SK-N-SH (cell line): ENCODE results near the gene GALR3. TPM values are rescaled to one million over a fixed set of nuclear protein-coding genes. Genes with fewer than 3 reads are reported as not detected.

Experiments
- CTCF ChIA-PET: fragments of 300-600, 350-600 bp; formaldehyde crosslinking; extraction: SDS; loops from one replicate; lab custom pipeline; 2021; lab: Yijun Ruan, JAX
- POLR2A ChIA-PET: fragments of 350-600 bp; sonication (Branson Sonifier 250); formaldehyde crosslinking; extraction: SDS; loops from one replicate; lab custom pipeline; 2020; ENCODE audit warnings: antibody characterized with exemption, inconsistent platforms; lab: Yijun Ruan, JAX
- DNase-seq: peaks from one replicate; pipeline ENCODE4 v3.0.0; 2012
- H2AFZ ChIP-seq: fragments of 200-600 bp; sonication (generic); 2 replicates; pipeline ENCODE4 v1.8.1; 2016; ENCODE audit warnings: antibody characterized with exemption, mild to moderate bottlenecking, low read depth
- H3F3A ChIP-seq: fragments of 200-600 bp; sonication (generic); replicated peaks from 2 replicates; pipeline ENCODE3; 2016; ENCODE audit warnings: antibody characterized with exemption, mild to moderate bottlenecking; ENCODE audit not compliant: insufficient read depth
- H3K27ac ChIP-seq, 2 experiments: fragments of 200-500 bp in 1 of 2; fragments of 200-600 bp in 1 of 2; sonication (Bioruptor generic) in 1 of 2; sonication (generic), shearing (Covaris generic) in 1 of 2; 2 replicates each; pipeline versions ENCODE4 v1.5.1 to v1.6.1; 2014 to 2016; ENCODE audit warnings: low read depth in 2 of 2, inconsistent platforms in 1 of 2, low read length in 1 of 2, mild to moderate bottlenecking in 1 of 2, mixed read lengths in 1 of 2
- H3K27me3 ChIP-seq: fragments of 200-600 bp; sonication (generic), shearing (Covaris generic); 2 replicates; pipeline ENCODE4 v1.6.1; 2016; ENCODE audit warnings: mixed run types; ENCODE audit not compliant: insufficient read depth
- H3K36me3 ChIP-seq, 2 experiments: fragments of 200-500 bp in 1 of 2; fragments of 200-600 bp in 1 of 2; sonication (Bioruptor generic) in 1 of 2; sonication (generic) in 1 of 2; replicated peaks in 1 of 2; 2 replicates each; pipeline versions ENCODE3 to v1.5.1; 2014 to 2016; ENCODE audit warnings: low read length in 1 of 2, mild to moderate bottlenecking in 1 of 2; ENCODE audit not compliant: insufficient read depth in 2 of 2, control insufficient read depth in 1 of 2
- H3K4me1 ChIP-seq, 2 experiments: fragments of 200-500 bp in 1 of 2; fragments of 200-600 bp in 1 of 2; sonication (Bioruptor generic) in 1 of 2; sonication (generic), shearing (Covaris generic) in 1 of 2; 2 replicates each; pipeline versions ENCODE4 v1.5.1 to v1.6.1; 2014 to 2016; ENCODE audit warnings: low read depth in 1 of 2, low read length in 1 of 2, mixed run types in 1 of 2; ENCODE audit not compliant: insufficient read depth in 2 of 2, control insufficient read depth in 1 of 2
- H3K4me2 ChIP-seq: fragments of 200-600 bp; sonication (generic), shearing (Covaris generic); 2 replicates; pipeline ENCODE4 v1.6.1; 2017; ENCODE audit warnings: mixed run types
- H3K4me3 ChIP-seq, 2 experiments: fragments of 200-500 bp in 1 of 2; fragments of 200-600 bp in 1 of 2; sonication (Bioruptor generic) in 1 of 2; sonication (generic), shearing (Covaris generic) in 1 of 2; 2 replicates each; pipeline versions ENCODE4 v1.5.1 to v1.8.1; 2014 to 2016; ENCODE audit warnings: low read depth in 2 of 2, inconsistent platforms in 1 of 2, low read length in 1 of 2, mild to moderate bottlenecking in 1 of 2, mixed read lengths in 1 of 2, moderate library complexity in 1 of 2
- H3K79me2 ChIP-seq: fragments of 200-600 bp; sonication (generic); 2 replicates; pipeline ENCODE4 v1.8.1; 2017; ENCODE audit warnings: mild to moderate bottlenecking; ENCODE audit not compliant: insufficient read depth
- H3K9ac ChIP-seq: fragments of 200-600 bp; sonication (generic); 2 replicates; pipeline ENCODE4 v1.6.1; 2017; ENCODE audit warnings: mixed run types
- H3K9me2 ChIP-seq: fragments of 200-600 bp; sonication (generic); 2 replicates; pipeline ENCODE4 v1.6.1; 2017; ENCODE audit warnings: mixed run types
- H3K9me3 ChIP-seq: fragments of 200-600 bp; sonication (generic); 2 replicates; pipeline ENCODE4 v1.6.1; 2017; ENCODE audit warnings: mixed run types, mild to moderate bottlenecking, moderate library complexity
- H4K20me1 ChIP-seq: fragments of 200-600 bp; sonication (generic); 2 replicates; pipeline ENCODE4 v1.6.1; 2017; ENCODE audit warnings: mild to moderate bottlenecking, mixed run types; ENCODE audit not compliant: insufficient read depth
- CHD2 ChIP-seq: fragments of 150-350 bp; IDR thresholded peaks from 2 replicates; pipeline ENCODE4 v1.6.1; 2018; ENCODE audit warnings: low read length; ENCODE audit not compliant: partially characterized antibody
- ELF1 ChIP-seq: IDR thresholded peaks from 2 replicates; pipeline ENCODE4 v1.4.0; 2012
- EZH2phosphoT487 ChIP-seq: fragments of 200-600 bp; sonication (generic); IDR thresholded peaks from 2 replicates; pipeline ENCODE4 v1.6.1; 2017; ENCODE audit warnings: low read depth, mixed run types, mild to moderate bottlenecking, antibody characterized with exemption, moderate library complexity, borderline replicate concordance
- FOSL2 ChIP-seq: IDR thresholded peaks from 2 replicates; pipeline ENCODE4 v1.4.0; 2012; ENCODE audit warnings: low read depth, mild to moderate bottlenecking, moderate library complexity, borderline replicate concordance
- FOXJ3 ChIP-seq: sonication (generic); formaldehyde crosslinking; IDR thresholded peaks from 2 replicates; pipeline ENCODE4 v1.5.1; 2020; ENCODE audit warnings: mild to moderate bottlenecking, missing genetic modification reagents
- JUND ChIP-seq: IDR thresholded peaks from 2 replicates; pipeline ENCODE4 v1.4.0; 2012
- MEF2A ChIP-seq: IDR thresholded peaks from 2 replicates; pipeline ENCODE4 v1.4.0; 2012; ENCODE audit warnings: low read depth, borderline replicate concordance
- NFIC ChIP-seq: IDR thresholded peaks from 2 replicates; pipeline ENCODE4 v1.4.0; 2012; ENCODE audit warnings: borderline replicate concordance
- RCOR1 ChIP-seq: fragments of 150-350 bp; IDR thresholded peaks from 2 replicates; pipeline ENCODE4 v1.6.1; 2017; ENCODE audit warnings: antibody characterized with exemption, low read length
- RXRA ChIP-seq: IDR thresholded peaks from 2 replicates; pipeline ENCODE4 v1.4.0; 2012; ENCODE audit warnings: low read depth, mild to moderate bottlenecking, borderline replicate concordance
- SIN3A ChIP-seq: IDR thresholded peaks from 2 replicates; pipeline ENCODE4 v1.6.1; 2012; ENCODE audit warnings: low read depth, mild to moderate bottlenecking, low read length, moderate library complexity, borderline replicate concordance
- TAF1 ChIP-seq: IDR thresholded peaks from 2 replicates; pipeline ENCODE4 v1.6.1; 2012; ENCODE audit warnings: low read depth, mild to moderate bottlenecking, low read length, moderate library complexity, borderline replicate concordance
- TCF12 ChIP-seq: IDR thresholded peaks from 2 replicates; pipeline ENCODE4 v1.4.0; 2012
- WGBS: methylation state at CpG from one replicate; pipeline ENCODE4 v1.1.6; 2017; ENCODE audit warnings: low lambda C conversion rate; 5-methylcytosine and 5-hydroxymethylcytosine counted together
- polyA plus RNA-seq, 3 experiments: library from polyadenylated mRNA; depleted of rRNA; stranded (reverse); fragments of >200 nt; gene quantifications; 2 replicates each; pipeline ENCODE4 v1.2.3, GENCODE V29; 2012
- TF ChIP-seq, protein P1 (sequence below): fragments of 150-350 bp; IDR thresholded peaks from 2 replicates; pipeline ENCODE4 v1.6.1; 2016; ENCODE audit warnings: mild to moderate bottlenecking, low read depth, low read length
- TF ChIP-seq, protein P2 (sequence below): IDR thresholded peaks from 2 replicates; pipeline ENCODE4 v1.4.0; 2012; ENCODE audit warnings: low read depth, borderline replicate concordance
- TF ChIP-seq, protein P3 (sequence below): IDR thresholded peaks from 2 replicates; pipeline ENCODE4 v1.6.1; 2012; ENCODE audit warnings: mild to moderate bottlenecking, low read depth, low read length, moderate library complexity
- TF ChIP-seq, protein P4 (sequence below): IDR thresholded peaks from 2 replicates; pipeline ENCODE4 v1.4.0; 2012; ENCODE audit warnings: low read depth, borderline replicate concordance
- TF ChIP-seq, protein P5 (sequence below): IDR thresholded peaks from 2 replicates; pipeline ENCODE4 v1.4.0; 2012; ENCODE audit warnings: low read depth
- TF ChIP-seq, protein P6 (sequence below): IDR thresholded peaks from 2 replicates; pipeline ENCODE4; 2012
- TF ChIP-seq, protein P7 (sequence below): fragments of 150-350 bp; IDR thresholded peaks from 2 replicates; pipeline ENCODE4 v1.6.1; 2017; ENCODE audit warnings: antibody characterized with exemption, low read length, low read depth, borderline replicate concordance

The GALR3 gene
- polyA plus RNA-seq, 1 of the 3 experiments (the other 2 are of a cell fraction), result not detected

DNA sequence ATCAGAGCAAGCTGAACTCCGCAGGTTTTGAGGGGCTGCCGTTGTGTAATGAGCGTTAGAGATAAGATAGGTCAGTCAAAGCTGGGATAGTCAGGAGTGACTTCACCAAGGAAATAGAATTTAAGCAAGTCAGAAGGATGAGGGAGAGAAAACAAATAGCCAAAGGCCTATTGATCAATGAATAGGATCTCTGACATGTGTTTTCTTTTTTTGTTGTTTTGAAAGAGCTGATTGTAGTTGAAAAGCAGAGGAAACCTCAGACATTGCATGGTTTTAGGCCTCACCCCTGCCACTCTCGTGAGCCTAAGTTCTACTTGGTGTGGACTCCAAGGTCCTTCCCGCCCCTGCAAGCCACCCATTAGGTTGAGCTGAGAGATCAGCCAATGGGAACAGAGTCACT lies 29.2 kb downstream of the GALR3 start:
- Histone ChIP-seq H3F3A (peaks cover 18% of the 10 kb centered on the region), H3K27me3 (no peaks in the 10 kb centered on the region), H3K79me2 (peaks cover 92% of the 10 kb centered on the region), H3K9ac (no peak overlapping the region), H3K9me3 (no peaks in the 10 kb centered on the region), H3K4me3 (no peak overlapping the region), H4K20me1 (peaks cover 10% of the 10 kb centered on the region; the same call in 1 of the 2 replicates), H2AFZ (no peak overlapping the region), H3K9me2 (no peaks in the 10 kb centered on the region), H3K27ac (no peak overlapping the region), H3K4me1 (peaks cover 11 to 13% of the 10 kb centered on the region in 2 experiments; a peak in 3 of 4 replicates), H3K4me2 (no peak overlapping the region), H3K36me3 (peaks cover 45 to 67% of the 10 kb centered on the region in 2 experiments)
- ChIA-PET CTCF (interaction anchor here (0.6 to 3.4 kb wide), 4 partner anchors 9 to 98 kb away, joined by 3 to 25 read pairs (median 6); no protein-coding TSS in a partner anchor), POLR2A (no interaction called here)
- no peak for DNase-seq
- no peak for TF ChIP-seq CHD2
- TF ChIP-seq EZH2phosphoT487, result no peak
- TF ChIP-seq, protein P1, sequence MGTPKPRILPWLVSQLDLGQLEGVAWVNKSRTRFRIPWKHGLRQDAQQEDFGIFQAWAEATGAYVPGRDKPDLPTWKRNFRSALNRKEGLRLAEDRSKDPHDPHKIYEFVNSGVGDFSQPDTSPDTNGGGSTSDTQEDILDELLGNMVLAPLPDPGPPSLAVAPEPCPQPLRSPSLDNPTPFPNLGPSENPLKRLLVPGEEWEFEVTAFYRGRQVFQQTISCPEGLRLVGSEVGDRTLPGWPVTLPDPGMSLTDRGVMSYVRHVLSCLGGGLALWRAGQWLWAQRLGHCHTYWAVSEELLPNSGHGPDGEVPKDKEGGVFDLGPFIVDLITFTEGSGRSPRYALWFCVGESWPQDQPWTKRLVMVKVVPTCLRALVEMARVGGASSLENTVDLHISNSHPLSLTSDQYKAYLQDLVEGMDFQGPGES, result no peak
- TF ChIP-seq RXRA, result no peak
- no peak for TF ChIP-seq TAF1
- TF ChIP-seq, protein P2, sequence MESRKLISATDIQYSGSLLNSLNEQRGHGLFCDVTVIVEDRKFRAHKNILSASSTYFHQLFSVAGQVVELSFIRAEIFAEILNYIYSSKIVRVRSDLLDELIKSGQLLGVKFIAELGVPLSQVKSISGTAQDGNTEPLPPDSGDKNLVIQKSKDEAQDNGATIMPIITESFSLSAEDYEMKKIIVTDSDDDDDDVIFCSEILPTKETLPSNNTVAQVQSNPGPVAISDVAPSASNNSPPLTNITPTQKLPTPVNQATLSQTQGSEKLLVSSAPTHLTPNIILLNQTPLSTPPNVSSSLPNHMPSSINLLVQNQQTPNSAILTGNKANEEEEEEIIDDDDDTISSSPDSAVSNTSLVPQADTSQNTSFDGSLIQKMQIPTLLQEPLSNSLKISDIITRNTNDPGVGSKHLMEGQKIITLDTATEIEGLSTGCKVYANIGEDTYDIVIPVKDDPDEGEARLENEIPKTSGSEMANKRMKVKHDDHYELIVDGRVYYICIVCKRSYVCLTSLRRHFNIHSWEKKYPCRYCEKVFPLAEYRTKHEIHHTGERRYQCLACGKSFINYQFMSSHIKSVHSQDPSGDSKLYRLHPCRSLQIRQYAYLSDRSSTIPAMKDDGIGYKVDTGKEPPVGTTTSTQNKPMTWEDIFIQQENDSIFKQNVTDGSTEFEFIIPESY, result no peak
- TF ChIP-seq FOXJ3 (CRISPR knock-in tag), result no peak
- no peak for TF ChIP-seq MEF2A
- no peak for TF ChIP-seq JUND
- TF ChIP-seq, protein P3, sequence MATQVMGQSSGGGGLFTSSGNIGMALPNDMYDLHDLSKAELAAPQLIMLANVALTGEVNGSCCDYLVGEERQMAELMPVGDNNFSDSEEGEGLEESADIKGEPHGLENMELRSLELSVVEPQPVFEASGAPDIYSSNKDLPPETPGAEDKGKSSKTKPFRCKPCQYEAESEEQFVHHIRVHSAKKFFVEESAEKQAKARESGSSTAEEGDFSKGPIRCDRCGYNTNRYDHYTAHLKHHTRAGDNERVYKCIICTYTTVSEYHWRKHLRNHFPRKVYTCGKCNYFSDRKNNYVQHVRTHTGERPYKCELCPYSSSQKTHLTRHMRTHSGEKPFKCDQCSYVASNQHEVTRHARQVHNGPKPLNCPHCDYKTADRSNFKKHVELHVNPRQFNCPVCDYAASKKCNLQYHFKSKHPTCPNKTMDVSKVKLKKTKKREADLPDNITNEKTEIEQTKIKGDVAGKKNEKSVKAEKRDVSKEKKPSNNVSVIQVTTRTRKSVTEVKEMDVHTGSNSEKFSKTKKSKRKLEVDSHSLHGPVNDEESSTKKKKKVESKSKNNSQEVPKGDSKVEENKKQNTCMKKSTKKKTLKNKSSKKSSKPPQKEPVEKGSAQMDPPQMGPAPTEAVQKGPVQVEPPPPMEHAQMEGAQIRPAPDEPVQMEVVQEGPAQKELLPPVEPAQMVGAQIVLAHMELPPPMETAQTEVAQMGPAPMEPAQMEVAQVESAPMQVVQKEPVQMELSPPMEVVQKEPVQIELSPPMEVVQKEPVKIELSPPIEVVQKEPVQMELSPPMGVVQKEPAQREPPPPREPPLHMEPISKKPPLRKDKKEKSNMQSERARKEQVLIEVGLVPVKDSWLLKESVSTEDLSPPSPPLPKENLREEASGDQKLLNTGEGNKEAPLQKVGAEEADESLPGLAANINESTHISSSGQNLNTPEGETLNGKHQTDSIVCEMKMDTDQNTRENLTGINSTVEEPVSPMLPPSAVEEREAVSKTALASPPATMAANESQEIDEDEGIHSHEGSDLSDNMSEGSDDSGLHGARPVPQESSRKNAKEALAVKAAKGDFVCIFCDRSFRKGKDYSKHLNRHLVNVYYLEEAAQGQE, result no peak
- TF ChIP-seq ELF1, result no peak
- TF ChIP-seq, protein P4, sequence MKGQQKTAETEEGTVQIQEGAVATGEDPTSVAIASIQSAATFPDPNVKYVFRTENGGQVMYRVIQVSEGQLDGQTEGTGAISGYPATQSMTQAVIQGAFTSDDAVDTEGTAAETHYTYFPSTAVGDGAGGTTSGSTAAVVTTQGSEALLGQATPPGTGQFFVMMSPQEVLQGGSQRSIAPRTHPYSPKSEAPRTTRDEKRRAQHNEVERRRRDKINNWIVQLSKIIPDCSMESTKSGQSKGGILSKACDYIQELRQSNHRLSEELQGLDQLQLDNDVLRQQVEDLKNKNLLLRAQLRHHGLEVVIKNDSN, result no peak
- no peak for TF ChIP-seq TCF12
- TF ChIP-seq, protein P5, sequence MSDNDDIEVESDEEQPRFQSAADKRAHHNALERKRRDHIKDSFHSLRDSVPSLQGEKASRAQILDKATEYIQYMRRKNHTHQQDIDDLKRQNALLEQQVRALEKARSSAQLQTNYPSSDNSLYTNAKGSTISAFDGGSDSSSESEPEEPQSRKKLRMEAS, result no peak
- TF ChIP-seq FOSL2, result no peak
- TF ChIP-seq, protein P6, sequence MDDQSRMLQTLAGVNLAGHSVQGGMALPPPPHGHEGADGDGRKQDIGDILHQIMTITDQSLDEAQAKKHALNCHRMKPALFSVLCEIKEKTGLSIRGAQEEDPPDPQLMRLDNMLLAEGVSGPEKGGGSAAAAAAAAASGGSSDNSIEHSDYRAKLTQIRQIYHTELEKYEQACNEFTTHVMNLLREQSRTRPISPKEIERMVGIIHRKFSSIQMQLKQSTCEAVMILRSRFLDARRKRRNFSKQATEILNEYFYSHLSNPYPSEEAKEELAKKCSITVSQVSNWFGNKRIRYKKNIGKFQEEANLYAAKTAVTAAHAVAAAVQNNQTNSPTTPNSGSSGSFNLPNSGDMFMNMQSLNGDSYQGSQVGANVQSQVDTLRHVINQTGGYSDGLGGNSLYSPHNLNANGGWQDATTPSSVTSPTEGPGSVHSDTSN, result no peak
- no peak for TF ChIP-seq SIN3A
- TF ChIP-seq NFIC, result no peak
- TF ChIP-seq RCOR1, result no peak
- TF ChIP-seq, protein P7, sequence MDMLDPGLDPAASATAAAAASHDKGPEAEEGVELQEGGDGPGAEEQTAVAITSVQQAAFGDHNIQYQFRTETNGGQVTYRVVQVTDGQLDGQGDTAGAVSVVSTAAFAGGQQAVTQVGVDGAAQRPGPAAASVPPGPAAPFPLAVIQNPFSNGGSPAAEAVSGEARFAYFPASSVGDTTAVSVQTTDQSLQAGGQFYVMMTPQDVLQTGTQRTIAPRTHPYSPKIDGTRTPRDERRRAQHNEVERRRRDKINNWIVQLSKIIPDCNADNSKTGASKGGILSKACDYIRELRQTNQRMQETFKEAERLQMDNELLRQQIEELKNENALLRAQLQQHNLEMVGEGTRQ, result no peak
- WGBS, result 89% methylated on average over 5 of the region's 5 CpGs
